ENCODE measurements around the gene COL12A1. TPM values are rescaled to one million over a fixed set of nuclear protein-coding genes. Genes with fewer than 3 reads are reported as not detected.

COL12A1 gene
- total RNA-seq, 1 experiment from 2014 or later = 0.96 TPM

DNA sequence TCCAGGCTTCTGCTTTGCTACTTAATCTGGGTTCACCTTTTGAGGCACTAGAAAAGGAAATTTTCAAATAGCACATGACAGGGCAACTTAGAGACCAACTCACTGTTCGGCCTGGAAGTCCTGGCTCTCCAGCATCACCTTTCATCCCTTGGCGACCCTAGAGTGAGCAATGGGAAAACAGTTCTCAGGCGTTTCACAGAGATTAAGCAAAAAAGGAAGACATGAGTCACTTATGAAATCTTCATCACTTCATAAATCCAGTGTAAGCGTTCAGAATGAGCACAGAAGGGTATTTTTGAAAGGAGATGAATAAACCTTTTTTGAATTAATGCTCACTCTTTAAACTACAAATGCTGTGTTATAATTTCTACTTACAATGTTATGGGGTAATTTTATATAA, 104.0 kb downstream of the COL12A1 start:
- Histone ChIP-seq H3K27ac (ENCODE audit: insufficient read length, low read depth, low read length) (no peak overlapping the region), H3K56ac (ENCODE audit: insufficient read length, low read depth, low read length) (no peak overlapping the region), H3K23ac (ENCODE audit: insufficient read length, low read depth, low read length) (no peak overlapping the region), H2BK120ac (ENCODE audit: low read depth, low read length, poor library complexity, severe bottlenecking) (no peak overlapping the region), H2AFZ (ENCODE audit: low read length) (no peak overlapping the region), H3K4me1 (ENCODE audit: insufficient read depth, low read length) (no peaks in the 10 kb centered on the region), H3K4ac (ENCODE audit: low read depth, low read length) (no peak overlapping the region), H3K27me3 (ENCODE audit: insufficient read depth, low read length) (no peaks in the 10 kb centered on the region), H3K14ac (ENCODE audit: insufficient read depth, low read length) (no peak overlapping the region), H3K79me1 (ENCODE audit: insufficient read depth, low read depth, low read length, poor library complexity, severe bottlenecking) (no peaks in the 10 kb centered on the region), H3K23me2 (ENCODE audit: insufficient read length, low read depth, low read length, poor library complexity, severe bottlenecking) (no peaks in the 10 kb centered on the region), H4K8ac (replicated peaks; ENCODE audit: insufficient read length, low read depth, low read length) (no peak overlapping the region), H3K9ac (ENCODE audit: extremely low read depth, insufficient read length, low read length) (no peak overlapping the region), H4K91ac (ENCODE audit: insufficient read length, low read depth, low read length) (no peak overlapping the region), H3K18ac (ENCODE audit: insufficient read length, low read depth, low read length) (no peak overlapping the region), H2BK12ac (ENCODE audit: insufficient read length, low read depth, low read length) (no peak overlapping the region), H3K4me2 (ENCODE audit: insufficient read depth, insufficient read length, low read length) (no peak overlapping the region), H2AK5ac (ENCODE audit: insufficient read length, low read length) (no peak overlapping the region), H2BK5ac (ENCODE audit: insufficient read length, low read length) (no peak overlapping the region), H3K9me3 (ENCODE audit: control insufficient read depth, low read depth, low read length) (no peaks in the 10 kb centered on the region), H3T11ph (ENCODE audit: low read length) (no peak overlapping the region), H2BK15ac (ENCODE audit: low read depth, low read length) (no peak overlapping the region), H4K5ac (ENCODE audit: insufficient read length, low read depth, low read length) (no peak overlapping the region), H3K79me2 (ENCODE audit: insufficient read depth, low read length) (no peaks in the 10 kb centered on the region; the same call in 1 of the 2 replicates), H2BK20ac (ENCODE audit: low read depth, low read length, poor library complexity, severe bottlenecking) (no peak overlapping the region), H4K20me1 (ENCODE audit: control insufficient read depth, insufficient read depth, insufficient read length) (no peaks in the 10 kb centered on the region)
- no CpG with 5 or more reads among the region's 4 CpGs for WGBS (ENCODE audit: extremely low coverage, insufficient read length, low lambda C conversion rate)
- Mint-ChIP-seq H3K27ac (no peak overlapping the region), H3K36me3 (ENCODE audit: insufficient read depth in 1 of 3, low read depth in 3 of 3) (no peaks in the 10 kb centered on the region), H3K4me3 (no peak overlapping the region), H3K27me3 (ENCODE audit: low read depth) (no peaks in the 10 kb centered on the region), H3K9me3 (no peaks in the 10 kb centered on the region), H3K4me1 (peaks cover 6 to 7% of the 10 kb centered on the region in 2 experiments)
- no peak for DNase-seq
- TF ChIP-seq, protein P1, sequence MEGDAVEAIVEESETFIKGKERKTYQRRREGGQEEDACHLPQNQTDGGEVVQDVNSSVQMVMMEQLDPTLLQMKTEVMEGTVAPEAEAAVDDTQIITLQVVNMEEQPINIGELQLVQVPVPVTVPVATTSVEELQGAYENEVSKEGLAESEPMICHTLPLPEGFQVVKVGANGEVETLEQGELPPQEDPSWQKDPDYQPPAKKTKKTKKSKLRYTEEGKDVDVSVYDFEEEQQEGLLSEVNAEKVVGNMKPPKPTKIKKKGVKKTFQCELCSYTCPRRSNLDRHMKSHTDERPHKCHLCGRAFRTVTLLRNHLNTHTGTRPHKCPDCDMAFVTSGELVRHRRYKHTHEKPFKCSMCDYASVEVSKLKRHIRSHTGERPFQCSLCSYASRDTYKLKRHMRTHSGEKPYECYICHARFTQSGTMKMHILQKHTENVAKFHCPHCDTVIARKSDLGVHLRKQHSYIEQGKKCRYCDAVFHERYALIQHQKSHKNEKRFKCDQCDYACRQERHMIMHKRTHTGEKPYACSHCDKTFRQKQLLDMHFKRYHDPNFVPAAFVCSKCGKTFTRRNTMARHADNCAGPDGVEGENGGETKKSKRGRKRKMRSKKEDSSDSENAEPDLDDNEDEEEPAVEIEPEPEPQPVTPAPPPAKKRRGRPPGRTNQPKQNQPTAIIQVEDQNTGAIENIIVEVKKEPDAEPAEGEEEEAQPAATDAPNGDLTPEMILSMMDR (conservative IDR thresholded peaks at IDR 0.05) = no peak

All from H9 (cell line).